Measurements from ENCODE around the gene CGREF1.

The CGREF1 gene

DNA sequence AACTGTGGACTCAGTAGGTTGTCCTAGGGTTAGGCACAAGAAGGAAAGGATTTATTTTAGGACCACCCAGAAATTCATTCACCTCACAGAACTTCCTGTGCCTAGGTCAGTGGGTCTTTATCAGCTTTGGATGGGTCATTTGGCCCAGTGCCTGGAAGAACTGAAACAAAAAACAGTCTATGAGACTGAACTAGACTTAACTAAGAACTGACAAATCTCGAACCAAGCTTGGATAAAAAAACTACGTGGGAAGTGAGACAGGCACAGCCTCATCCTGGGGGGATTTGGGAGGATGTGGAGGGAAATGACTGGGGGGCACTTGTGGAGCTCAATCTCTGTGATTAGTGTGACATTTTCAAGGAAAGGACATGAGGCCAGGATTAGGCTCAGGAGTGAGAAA lies 45.1 kb downstream of the CGREF1 start:
- no peak for DNase-seq (ENCODE audit: low read depth)

DNA sequence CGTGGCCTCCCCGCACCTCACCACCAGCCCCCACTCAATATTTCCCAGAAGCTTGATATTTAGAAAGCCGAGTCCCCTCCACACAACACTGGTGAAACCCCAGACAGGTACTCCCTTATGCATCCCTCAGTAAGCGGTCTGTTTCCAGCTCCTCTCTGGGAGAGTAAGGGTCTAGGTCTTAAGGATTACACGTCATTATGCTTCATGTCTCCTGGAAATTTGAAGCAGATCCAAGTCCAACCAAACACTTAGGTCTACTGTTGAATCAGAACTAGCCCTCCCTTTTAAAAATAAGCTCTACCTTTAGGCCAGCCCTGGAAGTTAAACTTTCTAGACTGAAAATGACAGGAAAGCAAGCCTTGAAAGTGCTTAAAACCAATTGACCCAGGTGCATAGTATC lies 46.0 kb downstream of the CGREF1 start:
- no peak for DNase-seq (ENCODE audit: low read depth)

DNA sequence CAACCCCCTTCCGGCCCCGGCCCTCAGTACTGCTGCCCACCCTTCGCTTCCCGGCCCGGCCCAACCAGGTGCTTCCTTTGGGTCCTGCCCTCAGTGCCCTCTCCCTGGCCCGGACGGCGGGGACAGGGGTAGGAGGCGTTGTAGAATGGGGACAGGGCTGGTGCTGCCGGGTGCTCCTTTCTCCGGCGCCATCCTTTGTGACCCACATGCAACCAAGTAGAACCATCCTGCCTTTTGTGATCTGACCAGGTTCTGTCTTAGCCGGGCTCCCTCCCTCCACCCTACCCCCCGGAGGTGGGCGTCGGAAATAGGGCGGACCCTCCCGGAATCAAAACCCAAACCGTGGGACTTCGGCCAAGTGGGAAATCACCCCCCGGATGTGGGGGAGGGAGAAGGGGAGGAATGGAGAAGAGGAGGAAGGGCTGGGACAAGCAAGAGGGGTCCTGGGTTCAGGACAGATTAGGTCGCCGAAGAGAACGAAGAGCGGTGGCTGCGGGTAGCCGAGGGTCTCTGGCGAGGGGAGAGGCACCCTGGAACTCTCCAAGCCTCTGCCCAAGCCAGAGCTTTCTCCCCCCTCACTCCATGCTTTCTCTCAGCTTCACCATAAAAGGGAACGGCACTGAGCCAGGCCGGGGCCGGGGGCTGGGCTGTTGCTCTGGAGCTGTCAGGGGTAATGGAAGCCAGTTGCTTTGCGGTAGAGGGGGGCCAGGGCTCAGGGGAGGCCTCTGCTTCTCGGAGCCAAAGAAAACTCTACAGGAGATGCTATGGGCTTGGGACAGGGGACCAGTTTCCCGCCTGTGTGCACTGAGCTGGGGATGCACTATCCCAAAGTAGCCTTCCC lies 46.7 kb downstream of the CGREF1 start:
- no peak for DNase-seq (ENCODE audit: low read depth)

DNA sequence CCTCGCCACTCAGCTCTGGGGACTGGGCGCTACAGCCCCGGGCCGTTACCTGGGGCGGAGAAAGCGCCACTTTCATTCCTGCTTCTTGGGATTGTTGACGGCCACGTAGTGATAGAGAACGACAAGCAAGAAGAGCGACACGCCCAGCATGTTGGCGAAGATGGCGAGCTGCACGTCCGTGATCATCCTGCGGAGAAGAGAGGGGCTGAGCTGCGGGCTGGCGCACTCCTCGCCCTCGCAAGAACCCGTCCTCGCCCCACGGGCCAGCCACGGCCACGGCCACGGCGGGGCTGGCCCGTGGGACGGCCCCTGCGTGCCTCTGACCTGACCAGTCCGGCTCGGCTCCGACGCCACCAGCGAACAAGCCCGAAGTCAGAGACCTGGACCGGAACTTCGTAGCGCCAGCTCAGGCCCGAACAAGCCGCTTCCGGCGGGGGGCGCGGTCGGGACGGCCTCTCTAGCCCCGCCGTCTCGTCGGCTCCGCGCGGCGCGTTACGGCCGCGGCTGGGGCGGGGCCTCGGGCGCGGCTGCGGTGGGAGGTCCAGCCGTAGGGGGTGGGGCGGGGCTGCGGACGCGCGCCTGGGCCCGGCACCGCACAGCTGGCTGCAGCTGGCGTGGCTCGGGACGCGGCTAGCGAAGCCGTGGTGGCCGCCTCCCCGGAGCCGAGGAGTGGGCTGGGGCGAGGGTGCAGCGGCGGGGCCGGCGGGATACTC lies 47.5 kb downstream of the CGREF1 start, which contains the start of gene OST4:
Gene OST4, minus strand, starts transcription at position 378 of the 713 bp plus-strand sequence.
- DNase-seq (ENCODE audit: low read depth): peak; percentile 85

DNA sequence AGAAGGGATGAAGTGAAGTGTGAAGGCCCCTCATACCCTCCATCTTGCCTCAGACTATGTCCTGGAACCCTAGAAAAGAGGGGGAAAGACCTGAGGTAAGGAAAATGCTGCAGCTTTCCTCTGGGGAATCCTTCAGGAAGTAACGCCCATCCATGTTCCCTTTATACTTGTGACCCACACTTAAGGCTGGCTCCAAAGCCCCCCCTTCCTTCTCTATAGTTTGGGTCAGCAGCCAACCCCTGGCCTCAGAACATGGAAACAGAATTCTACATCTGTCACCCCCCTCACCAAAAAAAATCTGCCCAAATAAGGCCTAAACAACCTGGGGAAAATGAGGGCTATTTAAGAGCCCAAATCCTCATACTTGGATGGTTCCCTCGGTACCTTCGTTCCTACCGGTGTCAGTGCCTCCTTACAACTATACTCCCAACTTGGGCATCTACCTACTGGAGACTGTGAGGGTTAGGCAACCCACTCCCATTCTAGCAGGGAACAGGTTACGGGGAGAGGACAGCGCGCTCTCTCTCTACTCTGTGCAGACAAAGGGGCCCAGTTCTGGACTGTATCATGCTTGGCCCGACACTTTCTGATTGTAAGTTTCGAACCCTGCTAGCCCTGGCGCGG lies 48.2 kb downstream of the CGREF1 start:
- no peak for DNase-seq (ENCODE audit: low read depth)

DNA sequence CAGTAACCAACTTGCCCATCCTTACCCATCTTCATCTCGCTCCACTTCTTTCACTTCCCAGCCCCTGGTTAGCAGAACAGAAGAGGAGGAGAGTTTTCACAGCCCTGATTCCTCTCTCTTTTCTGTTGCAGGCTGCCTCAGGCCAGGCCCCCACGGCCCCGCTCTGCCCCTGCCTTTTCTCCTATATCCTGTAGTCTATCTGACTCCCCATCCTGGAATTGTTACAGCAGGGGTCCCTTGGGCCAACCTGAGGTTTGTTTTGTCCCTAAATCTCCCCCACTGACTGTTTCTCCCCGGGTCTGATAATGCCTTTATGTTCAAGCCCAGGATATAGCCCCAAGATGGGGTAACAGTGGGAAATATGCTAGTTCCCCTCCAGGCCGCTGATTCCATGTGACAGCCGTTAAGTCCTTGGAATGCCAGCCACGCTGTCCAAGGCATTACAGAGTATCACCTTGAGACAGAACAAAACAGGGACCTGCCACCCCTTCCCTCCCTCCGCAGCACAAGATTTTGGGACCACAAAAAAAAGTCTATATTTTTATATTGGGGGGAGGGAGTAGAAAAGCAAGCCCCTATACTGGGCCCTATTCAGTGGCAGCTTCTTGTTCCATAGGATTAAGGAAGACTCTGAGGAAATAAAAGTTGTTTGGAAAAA lies 48.8 kb downstream of the CGREF1 start:
- no peak for DNase-seq (ENCODE audit: low read depth)

DNA sequence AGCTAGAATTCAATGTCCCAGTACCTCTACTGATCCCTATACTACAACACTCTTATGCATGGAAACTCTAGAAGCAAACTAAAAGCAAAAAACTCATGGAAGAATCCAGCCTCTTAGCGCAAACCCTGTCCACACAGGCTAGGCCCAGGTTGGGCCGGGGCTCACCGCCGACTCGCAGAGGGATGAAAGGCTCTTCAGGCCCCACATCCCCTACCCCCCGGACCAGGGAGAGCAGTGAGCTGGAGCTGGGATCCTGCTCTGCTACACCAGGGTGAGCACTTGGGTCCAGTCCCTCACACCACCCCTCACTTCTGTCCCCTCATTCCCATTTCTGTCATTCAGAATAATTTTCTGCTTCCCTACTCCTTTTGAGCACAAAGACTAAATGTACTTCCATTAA lies 49.5 kb downstream of the CGREF1 start:
- no peak for DNase-seq (ENCODE audit: low read depth)

DNA sequence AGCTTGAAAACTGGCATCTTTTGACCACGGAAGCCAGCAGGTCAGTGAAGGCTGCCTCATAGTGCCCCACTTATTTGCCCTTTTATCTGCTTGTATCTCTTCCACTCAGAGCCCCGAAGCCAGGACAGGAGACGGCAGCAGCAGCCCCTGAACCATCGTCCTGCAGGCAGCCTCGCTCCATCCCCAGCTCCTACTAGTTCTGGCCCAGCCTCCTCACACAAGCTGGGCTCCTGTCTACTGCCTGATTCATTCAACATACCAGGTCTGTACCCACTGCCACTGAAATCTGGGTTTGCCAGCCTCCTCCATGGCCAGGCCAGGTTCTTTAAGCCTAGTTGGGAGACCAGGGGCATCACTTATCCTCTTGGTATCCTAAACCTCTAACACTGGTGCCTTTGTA lies 51.5 kb downstream of the CGREF1 start:
- DNase-seq (ENCODE audit: low read depth): no peak

DNA sequence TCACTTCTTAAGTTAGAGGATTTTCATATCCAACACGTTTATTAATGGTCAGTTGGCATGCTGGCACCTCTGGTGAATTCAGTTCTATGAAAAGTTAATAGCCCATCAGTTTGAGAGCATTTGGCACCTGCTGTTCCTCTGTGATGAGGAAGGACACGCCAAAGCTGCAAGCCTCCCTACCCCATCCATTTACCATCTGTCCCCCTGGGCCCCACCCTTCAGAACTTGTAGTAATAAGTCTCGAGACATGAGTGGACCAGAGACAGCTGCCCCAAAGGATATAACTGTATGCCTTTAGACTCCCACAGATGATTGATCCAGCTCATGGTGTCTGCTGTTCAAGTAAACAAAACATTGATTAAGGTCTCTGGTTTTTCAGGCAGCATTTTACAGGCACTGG lies 53.8 kb downstream of the CGREF1 start:
- DNase-seq (ENCODE audit: low read depth): no peak

DNA sequence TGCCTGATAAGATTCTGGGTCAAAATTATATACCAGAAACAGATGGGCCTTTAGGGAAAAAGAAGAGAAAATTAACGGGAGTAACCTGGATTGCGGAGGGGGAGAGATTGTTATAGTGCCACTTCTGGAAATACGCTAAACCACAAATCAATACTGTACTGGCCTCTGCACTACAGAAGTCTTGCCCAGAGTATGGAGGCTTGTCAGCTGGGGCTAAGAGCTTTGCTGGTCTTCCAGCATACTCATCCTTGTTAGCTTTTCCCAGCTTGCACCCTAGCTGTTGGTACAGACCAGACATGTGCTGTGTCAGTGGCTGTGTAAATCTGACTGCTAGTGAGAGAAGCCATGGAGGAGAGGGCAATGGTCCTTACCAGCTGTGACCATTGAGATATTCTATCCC lies 58.6 kb downstream of the CGREF1 start:
- no peak for DNase-seq (ENCODE audit: low read depth)

DNA sequence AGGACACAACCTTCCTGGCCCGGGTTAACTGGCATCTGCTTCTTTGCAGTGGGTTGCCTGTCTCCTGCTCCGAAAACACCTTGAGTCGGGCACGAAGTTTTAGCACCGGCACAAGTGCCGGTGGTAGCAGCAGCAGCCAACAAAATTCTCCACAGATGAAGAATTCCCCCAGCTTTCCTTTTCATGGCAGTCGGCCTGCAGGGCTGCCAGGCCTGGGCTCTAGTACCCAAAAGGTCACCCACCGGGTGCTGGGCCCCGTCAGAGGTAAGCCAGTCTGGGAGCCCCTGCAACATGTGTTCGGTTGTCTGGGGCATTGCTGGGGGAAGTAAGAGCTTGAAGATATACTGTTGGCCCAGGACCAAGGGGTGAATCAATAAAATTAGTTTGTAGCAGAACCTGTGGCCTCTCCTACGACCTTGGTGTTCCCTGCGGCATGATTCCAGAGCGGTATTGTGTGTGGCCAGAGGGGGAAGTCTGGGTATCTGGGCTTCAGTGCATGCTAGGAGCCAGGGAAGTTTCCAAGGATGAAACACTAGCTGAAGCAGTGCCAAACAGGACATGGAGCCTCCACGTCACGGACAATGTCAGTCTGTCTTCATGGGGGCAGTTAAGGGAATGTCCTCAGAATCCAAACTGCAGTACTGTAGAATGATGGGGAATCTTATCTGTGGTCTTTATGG lies 59.6 kb downstream of the CGREF1 start:
- no peak for DNase-seq (ENCODE audit: low read depth)

DNA sequence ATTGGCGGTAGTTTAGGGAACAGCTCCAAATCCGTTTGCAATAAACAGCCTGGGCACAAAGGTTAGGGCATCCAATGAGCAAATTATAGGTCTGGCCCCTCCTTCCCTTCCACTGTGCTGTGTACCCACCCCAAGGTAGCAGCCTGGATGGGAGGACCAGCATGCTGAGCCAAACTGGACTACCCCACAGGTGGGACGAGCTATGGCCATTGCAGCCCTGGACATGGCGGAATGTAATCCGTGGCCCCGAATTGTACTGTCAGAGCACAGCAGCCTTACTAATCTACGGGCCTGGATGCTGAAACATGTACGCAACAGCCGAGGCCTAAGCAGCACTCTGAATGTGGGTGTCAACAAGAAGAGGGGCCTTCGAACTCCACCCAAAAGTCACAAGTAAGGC lies 60.7 kb downstream of the CGREF1 start:
- no peak for DNase-seq (ENCODE audit: low read depth)

DNA sequence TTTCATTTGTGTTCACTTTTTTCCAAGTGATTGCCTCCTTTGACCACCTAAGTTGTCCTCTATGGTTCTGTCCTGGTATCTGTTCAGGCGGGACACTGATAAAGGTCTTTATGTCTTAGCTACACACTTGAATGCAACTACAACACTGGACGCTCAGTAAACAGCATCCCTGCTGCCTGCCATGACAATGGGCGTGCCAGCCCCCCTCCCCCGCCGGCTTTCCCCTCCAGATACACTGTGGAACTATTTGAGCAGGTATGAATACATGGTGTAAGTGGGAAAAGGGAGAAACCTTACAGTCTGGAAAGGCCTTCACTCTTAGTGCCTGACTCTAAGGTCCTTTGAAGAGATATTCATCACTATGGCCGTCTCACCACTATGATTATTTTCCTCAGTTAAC lies 61.7 kb downstream of the CGREF1 start:
- DNase-seq (ENCODE audit: low read depth): no peak

DNA sequence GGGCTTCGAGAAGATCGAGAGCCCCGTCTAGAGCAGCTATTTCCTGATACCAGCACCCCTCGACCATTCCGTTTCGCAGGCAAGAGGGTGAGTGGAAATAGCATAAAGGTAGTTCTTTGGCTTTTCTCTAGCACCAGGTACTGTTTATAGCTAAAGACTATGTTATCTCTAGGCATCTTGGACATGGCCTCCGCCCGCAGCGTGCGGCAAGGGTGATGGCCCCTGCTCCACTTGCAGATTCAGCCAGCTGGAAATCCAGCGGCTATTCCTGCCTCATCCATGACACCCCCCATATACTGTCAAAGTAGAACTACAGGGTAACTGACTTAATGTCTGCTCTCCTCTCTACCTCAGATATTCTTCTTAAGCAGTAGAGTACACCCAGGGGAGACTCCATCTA lies 64.2 kb downstream of the CGREF1 start:
- no peak for DNase-seq (ENCODE audit: low read depth)

DNA sequence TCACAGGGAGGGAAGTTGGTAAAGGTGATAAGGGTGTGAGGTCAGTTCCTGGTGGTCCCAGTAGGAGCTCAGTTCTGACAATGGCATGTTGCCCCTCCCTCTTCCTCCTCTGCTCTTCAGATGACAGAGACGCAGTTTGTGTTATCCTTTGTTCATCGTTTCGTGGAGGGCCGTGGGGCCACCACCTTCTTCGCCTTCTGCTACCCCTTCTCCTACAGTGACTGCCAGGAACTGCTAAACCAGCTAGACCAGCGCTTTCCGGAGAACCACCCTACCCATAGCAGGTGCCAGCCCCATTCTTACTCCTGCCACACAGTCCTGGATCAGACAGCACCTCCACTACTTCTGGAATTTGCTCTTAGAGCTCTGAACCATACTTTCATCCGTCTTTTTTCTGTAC lies 65.2 kb downstream of the CGREF1 start:
- no peak for DNase-seq (ENCODE audit: low read depth)

DNA sequence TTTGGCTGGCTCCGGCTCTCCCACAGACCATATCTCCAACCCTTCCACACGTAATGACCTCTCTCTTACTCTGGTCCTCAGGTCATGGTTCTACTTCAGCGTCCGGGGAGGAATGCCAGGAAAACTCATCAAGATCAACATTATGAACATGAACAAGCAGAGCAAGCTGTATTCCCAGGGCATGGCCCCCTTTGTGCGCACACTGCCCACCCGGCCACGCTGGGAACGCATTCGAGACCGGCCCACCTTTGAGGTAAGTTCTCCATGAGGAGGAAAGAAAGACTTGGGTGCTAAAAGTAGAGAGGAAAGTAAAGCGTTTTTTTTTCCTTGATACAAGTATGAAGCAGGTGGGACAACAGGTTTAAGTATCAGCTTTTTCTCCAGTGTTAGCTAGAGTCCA lies 65.6 kb downstream of the CGREF1 start:
- DNase-seq (ENCODE audit: low read depth): no peak

DNA sequence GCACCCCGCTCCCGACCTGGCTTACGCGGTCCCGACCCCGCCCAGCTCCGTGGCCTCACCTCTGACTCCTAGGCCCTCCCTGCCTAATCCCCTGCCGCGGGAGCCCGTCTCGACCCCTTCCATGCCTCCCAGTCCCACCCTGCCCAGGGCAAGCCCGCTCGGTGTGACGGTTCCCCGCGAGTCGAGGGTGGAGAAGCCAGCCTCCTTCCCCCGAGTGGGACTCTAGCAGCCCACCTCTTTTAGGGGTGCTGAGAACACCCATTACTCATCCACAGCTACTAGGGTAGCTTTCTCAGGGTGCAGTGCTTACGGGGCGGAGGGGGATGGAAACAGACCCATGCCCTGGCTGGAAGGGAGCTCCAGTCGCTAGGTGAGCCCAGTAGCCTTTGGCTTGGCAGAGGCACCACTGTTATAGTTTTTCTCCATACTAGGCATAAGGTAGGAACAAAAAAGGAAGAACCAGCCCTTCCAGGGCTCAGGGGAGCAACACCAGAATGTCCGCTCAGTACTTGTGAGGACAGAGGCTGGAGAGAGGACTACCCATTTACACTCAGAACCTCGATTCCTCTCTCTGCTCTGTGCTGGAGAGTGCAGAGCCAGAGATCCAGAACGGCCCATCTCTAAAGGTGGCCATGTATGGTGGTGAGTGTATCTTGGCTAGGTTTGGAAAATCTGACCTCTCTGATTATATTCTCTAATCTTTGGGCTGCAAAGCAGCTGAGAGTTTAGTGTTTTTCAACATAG lies 66.9 kb downstream of the CGREF1 start:
- DNase-seq (ENCODE audit: low read depth): no peak

DNA sequence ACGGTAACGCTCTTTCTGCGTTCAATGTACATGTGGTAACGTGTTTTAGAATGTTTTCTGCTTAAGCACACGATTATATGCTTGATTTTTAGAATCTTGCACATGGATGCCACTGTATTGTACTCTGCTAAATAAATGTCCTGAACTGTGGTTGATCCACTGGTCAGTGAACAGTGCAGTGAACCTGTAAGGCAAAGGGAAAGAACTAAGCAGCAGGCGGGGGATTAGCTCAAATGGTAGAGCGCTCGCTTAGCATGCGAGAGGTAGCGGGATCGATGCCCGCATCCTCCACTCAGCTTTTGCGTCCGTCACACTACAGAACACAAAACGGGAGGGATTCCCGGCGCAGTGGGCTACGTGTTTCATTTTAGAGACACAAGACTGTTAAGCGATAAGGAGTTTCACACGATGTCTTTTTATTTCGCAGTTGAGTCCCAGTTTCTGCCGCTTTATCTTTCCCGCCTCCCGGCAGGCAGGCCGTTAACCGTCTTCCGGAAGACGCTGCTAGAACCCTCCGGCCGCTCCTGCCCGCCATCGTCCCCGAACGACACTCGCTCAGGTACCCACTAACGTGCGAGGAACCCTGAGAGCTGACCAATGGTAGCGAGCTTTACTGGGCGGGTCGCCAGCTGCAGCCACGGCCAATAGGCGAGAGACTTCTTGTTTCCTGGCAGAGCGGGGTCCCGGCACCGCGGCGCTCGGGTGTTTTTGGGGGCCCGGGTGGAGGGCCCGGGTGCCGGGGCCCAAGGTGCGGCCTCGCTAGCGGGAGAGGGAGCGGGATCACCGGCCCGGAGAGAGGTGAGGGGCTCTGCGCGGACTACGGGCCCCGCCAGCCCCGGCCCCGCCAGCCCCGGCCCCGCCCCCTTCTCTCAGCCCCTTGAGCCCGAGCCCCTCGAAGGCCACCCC lies 67.7 kb downstream of the CGREF1 start, which contains the start of gene AGBL5:
Gene AGBL5, plus strand, starts transcription at position 673 of the 906 bp plus-strand sequence. CDS start 1,291 bp downstream, outside the sequence.
- DNase-seq (ENCODE audit: low read depth): peak; percentile 90

Data from fibroblast of the conjunctiva (primary cell).